Measurements from ENCODE around the gene SLC38A10. TPM values are rescaled to one million over a fixed set of nuclear protein-coding genes. Genes with fewer than 3 reads are reported as not detected.

Gene SLC38A10
- total RNA-seq, 1 experiment from 2014 or later = 121 TPM

DNA sequence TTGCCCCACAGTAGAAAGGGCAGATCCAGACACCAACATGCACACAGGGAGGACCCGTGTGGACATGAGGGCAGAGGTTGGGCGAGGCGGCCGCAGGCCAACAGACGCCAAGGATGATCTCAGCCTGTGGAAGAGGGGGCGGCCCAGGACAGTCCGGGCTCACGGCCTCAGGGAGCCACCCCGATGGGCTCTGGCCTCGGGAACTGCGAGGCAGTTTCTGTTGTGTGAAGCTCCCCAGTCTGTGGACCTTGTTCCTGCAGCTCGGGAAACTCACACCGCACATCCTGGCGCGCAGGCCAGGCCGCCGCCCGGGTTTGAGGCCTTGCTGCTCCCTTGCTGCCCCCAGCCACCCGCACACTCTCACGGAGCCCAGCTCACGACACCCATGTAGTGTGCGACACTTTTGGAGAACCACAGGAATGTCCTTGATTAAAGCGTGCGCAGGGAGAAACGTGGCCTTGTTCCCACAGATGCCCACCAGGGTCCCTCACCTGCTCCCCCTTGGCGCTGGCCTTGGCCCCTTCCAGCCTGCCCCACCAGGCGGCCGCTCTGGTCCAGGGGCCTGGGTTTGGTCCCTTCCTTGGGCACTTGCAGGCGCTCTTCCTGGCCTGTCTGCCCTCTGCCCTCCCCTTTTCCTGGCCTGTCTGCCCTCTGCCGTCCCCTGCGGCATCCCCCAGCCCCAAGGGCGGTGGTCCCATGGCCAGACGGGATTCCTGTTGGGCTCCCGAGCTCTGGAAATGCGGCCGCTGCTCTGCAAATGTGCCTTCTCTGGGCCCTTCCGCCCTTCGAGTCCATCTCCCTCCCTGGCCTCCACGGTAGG, 9.3 kb upstream of the SLC38A10 start:
- no TSS peak for BruUV-seq (replicated peaks)
- Mint-ChIP-seq H3K4me3 (ENCODE audit: low read depth, unreplicated experiment) (no peak overlapping the region), H3K27me3 (ENCODE audit: unreplicated experiment) (peaks cover 42% of the 10 kb centered on the region), H3K27ac (ENCODE audit: unreplicated experiment) (no peak overlapping the region), H3K36me3 (ENCODE audit: insufficient read depth, unreplicated experiment) (peaks cover 15% of the 10 kb centered on the region), H3K9me3 (ENCODE audit: low read depth, unreplicated experiment) (no peaks in the 10 kb centered on the region), H3K4me1 (ENCODE audit: low read depth, unreplicated experiment) (peaks cover 16% of the 10 kb centered on the region)
- TF ChIP-seq, protein P1, sequence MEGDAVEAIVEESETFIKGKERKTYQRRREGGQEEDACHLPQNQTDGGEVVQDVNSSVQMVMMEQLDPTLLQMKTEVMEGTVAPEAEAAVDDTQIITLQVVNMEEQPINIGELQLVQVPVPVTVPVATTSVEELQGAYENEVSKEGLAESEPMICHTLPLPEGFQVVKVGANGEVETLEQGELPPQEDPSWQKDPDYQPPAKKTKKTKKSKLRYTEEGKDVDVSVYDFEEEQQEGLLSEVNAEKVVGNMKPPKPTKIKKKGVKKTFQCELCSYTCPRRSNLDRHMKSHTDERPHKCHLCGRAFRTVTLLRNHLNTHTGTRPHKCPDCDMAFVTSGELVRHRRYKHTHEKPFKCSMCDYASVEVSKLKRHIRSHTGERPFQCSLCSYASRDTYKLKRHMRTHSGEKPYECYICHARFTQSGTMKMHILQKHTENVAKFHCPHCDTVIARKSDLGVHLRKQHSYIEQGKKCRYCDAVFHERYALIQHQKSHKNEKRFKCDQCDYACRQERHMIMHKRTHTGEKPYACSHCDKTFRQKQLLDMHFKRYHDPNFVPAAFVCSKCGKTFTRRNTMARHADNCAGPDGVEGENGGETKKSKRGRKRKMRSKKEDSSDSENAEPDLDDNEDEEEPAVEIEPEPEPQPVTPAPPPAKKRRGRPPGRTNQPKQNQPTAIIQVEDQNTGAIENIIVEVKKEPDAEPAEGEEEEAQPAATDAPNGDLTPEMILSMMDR (IDR thresholded peaks at IDR 0.05; ENCODE audit: unreplicated experiment) = no peak
- CTCF ChIA-PET = no interaction called here
- no peak for DNase-seq
- intact Hi-C loops (cut with micrococcal nuclease; ENCODE audit: unreplicated experiment) = no loop called here

DNA sequence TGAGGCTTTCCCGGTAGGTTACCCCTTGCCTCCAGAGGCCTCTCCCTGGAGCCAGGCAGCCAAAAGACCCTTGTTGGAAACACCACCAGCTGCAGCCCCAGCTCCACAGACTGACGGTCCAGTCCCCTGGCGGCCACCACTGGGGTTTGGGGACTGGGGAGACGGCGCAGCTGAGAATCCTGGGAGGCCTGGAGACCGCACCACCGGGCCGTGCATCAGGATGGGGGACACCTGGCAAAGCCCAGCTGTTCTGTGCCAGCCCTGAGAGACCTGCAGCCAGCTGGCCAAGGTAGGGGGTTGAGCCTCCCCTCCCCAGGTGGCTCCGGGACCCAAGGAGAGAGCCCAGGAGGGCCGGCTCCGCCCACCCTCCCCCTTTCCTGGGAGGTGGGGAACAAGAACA, 8.3 kb upstream of the SLC38A10 start:
- Mint-ChIP-seq H3K27ac (ENCODE audit: unreplicated experiment) (no peak overlapping the region), H3K27me3 (ENCODE audit: unreplicated experiment) (peaks cover 42% of the 10 kb centered on the region), H3K36me3 (ENCODE audit: insufficient read depth, unreplicated experiment) (peaks cover 15% of the 10 kb centered on the region), H3K9me3 (ENCODE audit: low read depth, unreplicated experiment) (no peaks in the 10 kb centered on the region), H3K4me3 (ENCODE audit: low read depth, unreplicated experiment) (no peak overlapping the region), H3K4me1 (ENCODE audit: low read depth, unreplicated experiment) (peaks cover 8% of the 10 kb centered on the region)
- intact Hi-C loops (cut with micrococcal nuclease; ENCODE audit: unreplicated experiment) = no loop called here
- TF ChIP-seq, protein P1 (IDR thresholded peaks at IDR 0.05; ENCODE audit: unreplicated experiment) = no peak
- CTCF ChIA-PET = interaction anchor here (1.0 kb wide), 1 partner anchor 181 kb away, joined by 5 read pairs; no protein-coding TSS in a partner anchor
- BruUV-seq (replicated peaks) = no TSS peak
- no peak for DNase-seq

DNA sequence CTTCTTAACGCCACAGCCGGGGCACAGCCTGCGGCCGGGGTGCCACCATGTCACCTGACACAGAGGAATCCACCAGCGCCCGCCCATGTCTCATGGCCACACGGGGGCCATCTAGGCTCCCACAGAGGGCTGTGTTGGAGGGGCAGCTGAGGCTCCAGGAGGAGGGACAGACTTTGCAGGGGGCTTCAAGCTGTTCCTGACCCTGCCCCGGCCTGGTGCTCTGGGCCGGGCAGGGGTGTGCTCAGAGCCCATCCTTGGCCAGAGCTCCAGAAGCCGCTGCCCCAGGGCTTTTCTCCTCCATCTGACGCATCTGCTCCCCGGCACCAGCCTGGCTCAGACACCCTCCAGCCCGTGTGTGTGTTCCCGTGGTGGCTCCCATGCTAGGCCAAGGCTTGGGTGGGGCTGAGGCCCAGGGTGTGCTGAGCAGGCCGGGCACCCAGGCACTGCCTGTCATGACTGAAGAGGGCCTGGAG, 7.8 kb upstream of the SLC38A10 start:
- Mint-ChIP-seq H3K9me3 (ENCODE audit: low read depth, unreplicated experiment) (no peaks in the 10 kb centered on the region), H3K4me1 (ENCODE audit: low read depth, unreplicated experiment) (peaks cover 5% of the 10 kb centered on the region), H3K27me3 (ENCODE audit: unreplicated experiment) (peaks cover 42% of the 10 kb centered on the region), H3K27ac (ENCODE audit: unreplicated experiment) (no peak overlapping the region), H3K4me3 (ENCODE audit: low read depth, unreplicated experiment) (no peak overlapping the region), H3K36me3 (ENCODE audit: insufficient read depth, unreplicated experiment) (peaks cover 14% of the 10 kb centered on the region)
- CTCF ChIA-PET = interaction anchor here (1.0 kb wide), 1 partner anchor 181 kb away, joined by 5 read pairs; no protein-coding TSS in a partner anchor
- DNase-seq = peak; percentile 54
- BruUV-seq (replicated peaks) = no TSS peak
- TF ChIP-seq, protein P1 (IDR thresholded peaks at IDR 0.05; ENCODE audit: unreplicated experiment) = no peak
- intact Hi-C loops (cut with micrococcal nuclease; ENCODE audit: unreplicated experiment) = no loop called here

DNA sequence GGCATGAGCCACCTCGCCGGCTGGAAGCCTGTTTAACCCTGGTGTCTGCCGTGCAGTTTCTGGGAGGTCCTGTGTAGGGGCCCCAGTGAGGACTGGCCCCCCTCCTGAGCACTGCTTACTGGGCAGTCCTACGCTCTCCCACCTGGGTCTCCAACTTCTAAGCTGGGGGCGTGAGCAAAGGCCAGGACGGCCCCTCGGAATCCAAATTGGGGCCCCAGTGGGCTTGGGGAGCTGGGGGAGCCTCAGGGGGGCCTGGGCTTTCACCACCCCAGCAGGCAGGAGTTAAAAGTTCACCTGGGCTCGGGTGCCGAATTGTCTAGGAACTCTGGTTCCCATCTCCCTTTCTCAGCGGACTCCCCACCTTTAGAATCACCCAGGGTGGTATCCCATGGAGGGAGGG, 7.2 kb upstream of the SLC38A10 start:
- no peak for DNase-seq
- H3K27ac Mint-ChIP-seq (ENCODE audit: unreplicated experiment) = no peak overlapping the region
- H3K27me3 Mint-ChIP-seq (ENCODE audit: unreplicated experiment) = peaks cover 42% of the 10 kb centered on the region
- H3K36me3 Mint-ChIP-seq (ENCODE audit: insufficient read depth, unreplicated experiment) = peaks cover 10% of the 10 kb centered on the region
- CTCF ChIA-PET = interaction anchor here (1.0 kb wide), 1 partner anchor 182 kb away, joined by 5 read pairs; no protein-coding TSS in a partner anchor
- intact Hi-C loops (cut with micrococcal nuclease; ENCODE audit: unreplicated experiment) = no loop called here
- BruUV-seq (replicated peaks) = no TSS peak
- H3K4me3 Mint-ChIP-seq (ENCODE audit: low read depth, unreplicated experiment) = no peak overlapping the region
- TF ChIP-seq, protein P1 (IDR thresholded peaks at IDR 0.05; ENCODE audit: unreplicated experiment) = no peak
- no peaks in the 10 kb centered on the region for H3K9me3 Mint-ChIP-seq (ENCODE audit: low read depth, unreplicated experiment)
- no peaks in the 10 kb centered on the region for H3K4me1 Mint-ChIP-seq (ENCODE audit: low read depth, unreplicated experiment)

Measured in Calu3 (cell line).